Fibroblast of skin of right biceps (primary cell): ENCODE results near the gene STX11.

ENCODE experiments used
- DNase-seq: peaks from one replicate; pipeline ENCODE4 v3.0.0-alpha.2; 2013

The STX11 gene

GRCh38 chr6:144143878-144144277 lies 6.4 kb upstream of the STX11 start:
- no peak for DNase-seq

- no peak for DNase-seq
Observed at GRCh38 chr6:144144996-144145395, 5.3 kb upstream of the STX11 start.

GRCh38 chr6:144145541-144145940 lies 4.8 kb upstream of the STX11 start:
- peak; percentile 20 for DNase-seq

GRCh38 chr6:144148886-144149285 lies 1.4 kb upstream of the STX11 start:
- DNase-seq = peak; percentile 59

- no peak for DNase-seq
Observed at GRCh38 chr6:144149558-144149893, 791 bp upstream of the STX11 start.

- peak; percentile 21 for DNase-seq
Observed at GRCh38 chr6:144150710-144151657, 667 bp downstream of the STX11 start.

- no peak for DNase-seq
Observed at GRCh38 chr6:144152334-144152900, 2.1 kb downstream of the STX11 start.

- DNase-seq = no peak
Observed at GRCh38 chr6:144153260-144153659, 2.9 kb downstream of the STX11 start.

GRCh38 chr6:144153971-144154370 lies 3.7 kb downstream of the STX11 start:
- DNase-seq = no peak

- no peak for DNase-seq
Observed at GRCh38 chr6:144155529-144155928, 5.2 kb downstream of the STX11 start.

- DNase-seq = no peak
Observed at GRCh38 chr6:144156338-144156737, 6.0 kb downstream of the STX11 start.

GRCh38 chr6:144156991-144157390 lies 6.7 kb downstream of the STX11 start:
- DNase-seq = no peak

- peak; percentile 99 for DNase-seq
Observed at GRCh38 chr6:144158133-144158532, 7.8 kb downstream of the STX11 start.

GRCh38 chr6:144159223-144159622 lies 8.9 kb downstream of the STX11 start:
- DNase-seq = no peak

GRCh38 chr6:144159742-144160141 lies 9.4 kb downstream of the STX11 start:
- no peak for DNase-seq

GRCh38 chr6:144160431-144161005 lies 10.2 kb downstream of the STX11 start:
- DNase-seq = peak; percentile 29

- no peak for DNase-seq
Observed at GRCh38 chr6:144161975-144162374, 11.7 kb downstream of the STX11 start.

GRCh38 chr6:144162977-144163376 lies 12.7 kb downstream of the STX11 start:
- DNase-seq = no peak

- no peak for DNase-seq
Observed at GRCh38 chr6:144165784-144166183, 15.5 kb downstream of the STX11 start.

- DNase-seq = no peak
Observed at GRCh38 chr6:144170044-144170443, 19.7 kb downstream of the STX11 start.

GRCh38 chr6:144171406-144171805 lies 21.1 kb downstream of the STX11 start:
- no peak for DNase-seq

GRCh38 chr6:144174006-144174405 lies 23.7 kb downstream of the STX11 start:
- DNase-seq = no peak

- DNase-seq = no peak
Observed at GRCh38 chr6:144176043-144176442, 25.7 kb downstream of the STX11 start.

GRCh38 chr6:144177726-144178125 lies 27.4 kb downstream of the STX11 start:
- DNase-seq = no peak
